ENCODE results near the gene UBA52.
"Not testable (repeated sequence)": the region's sequence is repeated elsewhere in the genome, so short reads cannot be mapped to it uniquely, and the experiment has no call there.

Gene UBA52

GRCh38 chr19:18557411-18558201 is 14.1 kb upstream of the UBA52 start, which contains the start of gene KXD1:
KXD1 (plus strand) TSS chr19:18557870; CDS start chr19:18562057, 4,187 bp downstream.
- DNase-seq: peak; percentile 99

GRCh38 chr19:18558202-18558555 is 13.5 kb upstream of the UBA52 start:
- no peak for DNase-seq

- DNase-seq: no peak
Measured at GRCh38 chr19:18558604-18559003, 13.1 kb upstream of the UBA52 start.

GRCh38 chr19:18559685-18560084 is 12.0 kb upstream of the UBA52 start:
- DNase-seq: no peak

- DNase-seq: no peak
Measured at GRCh38 chr19:18562086-18562485, 9.6 kb upstream of the UBA52 start.

GRCh38 chr19:18566953-18567352 is 4.7 kb upstream of the UBA52 start:
- no peak for DNase-seq

GRCh38 chr19:18568367-18568766 is 3.3 kb upstream of the UBA52 start:
- DNase-seq: no peak

- no peak for DNase-seq
Measured at GRCh38 chr19:18574691-18575291, 3.1 kb downstream of the UBA52 start.

- no peak for DNase-seq
Measured at GRCh38 chr19:18576383-18576782, 4.7 kb downstream of the UBA52 start.

GRCh38 chr19:18577365-18577914 is 5.8 kb downstream of the UBA52 start:
- DNase-seq: no peak

- no peak for DNase-seq
Measured at GRCh38 chr19:18580311-18580710, 8.7 kb downstream of the UBA52 start.

- DNase-seq: no peak
Measured at GRCh38 chr19:18586306-18586705, 14.6 kb downstream of the UBA52 start.

- no peak for DNase-seq
Measured at GRCh38 chr19:18587561-18587960, 15.9 kb downstream of the UBA52 start.

- no peak for DNase-seq
Measured at GRCh38 chr19:18587962-18588610, 16.4 kb downstream of the UBA52 start.

- peak; percentile 60 for DNase-seq
Measured at GRCh38 chr19:18588611-18589379, 17.1 kb downstream of the UBA52 start, which contains the start of gene REX1BD. REX1BD (plus strand) TSS chr19:18588798; CDS start chr19:18588802, 4 bp downstream.

- peak; percentile 53 for DNase-seq
Measured at GRCh38 chr19:18589380-18590272, 18.0 kb downstream of the UBA52 start.

GRCh38 chr19:18590273-18591272 is 18.9 kb downstream of the UBA52 start:
- no peak for DNase-seq

GRCh38 chr19:18591735-18592385 is 20.2 kb downstream of the UBA52 start:
- DNase-seq: no peak

- DNase-seq: not testable (repeated sequence)
Measured at GRCh38 chr19:18592732-18593131, 21.1 kb downstream of the UBA52 start.
